Progenitor cell of endocrine pancreas (in vitro differentiated cells): ENCODE measurements around the gene CORO1C. TPM values are rescaled to one million over a fixed set of nuclear protein-coding genes. Genes with fewer than 3 reads are reported as not detected.

Experiments
- DNase-seq: peaks from one replicate; pipeline ENCODE4 v3.0.0; 2021; ENCODE audit warnings: low spot score; ENCODE audit not compliant: unreplicated experiment
- H3K27ac Mint-ChIP-seq: 2 replicates; pipeline ENCODE4 v1.8.0; 2021; ENCODE audit warnings: mild to moderate bottlenecking, moderate library complexity, mixed read lengths
- H3K27me3 Mint-ChIP-seq: 2 replicates; pipeline ENCODE4 v1.8.0; 2021; ENCODE audit warnings: mixed read lengths
- H3K36me3 Mint-ChIP-seq: 2 replicates; pipeline ENCODE4 v1.8.0; 2022; ENCODE audit warnings: mixed read lengths; ENCODE audit not compliant: insufficient read depth
- H3K4me1 Mint-ChIP-seq: 2 replicates; pipeline ENCODE4 v1.8.0; 2021; ENCODE audit warnings: low read depth, mixed read lengths
- H3K4me3 Mint-ChIP-seq: 2 replicates; pipeline ENCODE4 v1.8.0; 2021; ENCODE audit warnings: low read depth, mild to moderate bottlenecking, moderate library complexity, mixed read lengths
- H3K9me3 Mint-ChIP-seq: 2 replicates; pipeline ENCODE4 v1.8.0; 2021; ENCODE audit warnings: low read depth, mixed read lengths
- total RNA-seq: library from RNA; stranded (reverse); gene quantifications from 2 replicates; pipeline ENCODE4 v1.2.1, GENCODE V29; 2021
- TF ChIP-seq, protein P1 (sequence below): fragments of 200-600 bp; sonication (generic); IDR thresholded peaks from one replicate; pipeline ENCODE4 v1.5.0; 2021; ENCODE audit warnings: antibody characterized with exemption, mild to moderate bottlenecking; ENCODE audit not compliant: unreplicated experiment

Gene CORO1C
- total RNA-seq, 1 donor from 2014 or later = 68.3 TPM

DNA sequence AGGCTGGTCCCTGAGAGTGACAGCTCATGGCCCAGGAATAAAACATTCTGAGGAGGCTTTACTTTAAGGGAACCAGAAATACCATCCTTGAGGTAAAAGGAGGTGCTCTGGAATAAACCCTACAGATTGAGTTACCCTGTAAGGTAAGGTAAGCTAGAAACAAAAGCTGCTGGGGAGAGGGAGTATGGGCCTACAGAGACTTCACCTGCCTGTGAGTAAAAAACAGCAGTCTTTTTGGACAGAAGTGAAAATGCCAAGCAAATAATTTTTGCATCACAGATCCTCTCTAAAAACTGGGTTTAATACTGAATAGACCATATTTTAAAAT is 41.2 kb downstream of the CORO1C start:
- TF ChIP-seq, protein P1, sequence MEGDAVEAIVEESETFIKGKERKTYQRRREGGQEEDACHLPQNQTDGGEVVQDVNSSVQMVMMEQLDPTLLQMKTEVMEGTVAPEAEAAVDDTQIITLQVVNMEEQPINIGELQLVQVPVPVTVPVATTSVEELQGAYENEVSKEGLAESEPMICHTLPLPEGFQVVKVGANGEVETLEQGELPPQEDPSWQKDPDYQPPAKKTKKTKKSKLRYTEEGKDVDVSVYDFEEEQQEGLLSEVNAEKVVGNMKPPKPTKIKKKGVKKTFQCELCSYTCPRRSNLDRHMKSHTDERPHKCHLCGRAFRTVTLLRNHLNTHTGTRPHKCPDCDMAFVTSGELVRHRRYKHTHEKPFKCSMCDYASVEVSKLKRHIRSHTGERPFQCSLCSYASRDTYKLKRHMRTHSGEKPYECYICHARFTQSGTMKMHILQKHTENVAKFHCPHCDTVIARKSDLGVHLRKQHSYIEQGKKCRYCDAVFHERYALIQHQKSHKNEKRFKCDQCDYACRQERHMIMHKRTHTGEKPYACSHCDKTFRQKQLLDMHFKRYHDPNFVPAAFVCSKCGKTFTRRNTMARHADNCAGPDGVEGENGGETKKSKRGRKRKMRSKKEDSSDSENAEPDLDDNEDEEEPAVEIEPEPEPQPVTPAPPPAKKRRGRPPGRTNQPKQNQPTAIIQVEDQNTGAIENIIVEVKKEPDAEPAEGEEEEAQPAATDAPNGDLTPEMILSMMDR = no peak
- peaks cover 35% of the 10 kb centered on the region for H3K4me1 Mint-ChIP-seq
- peak overlapping the region; percentile 89 for H3K27ac Mint-ChIP-seq
- peaks cover 5% of the 10 kb centered on the region for H3K36me3 Mint-ChIP-seq
- no peaks in the 10 kb centered on the region for H3K27me3 Mint-ChIP-seq
- H3K4me3 Mint-ChIP-seq = no peak overlapping the region
- no peaks in the 10 kb centered on the region for H3K9me3 Mint-ChIP-seq
- no peak for DNase-seq

DNA sequence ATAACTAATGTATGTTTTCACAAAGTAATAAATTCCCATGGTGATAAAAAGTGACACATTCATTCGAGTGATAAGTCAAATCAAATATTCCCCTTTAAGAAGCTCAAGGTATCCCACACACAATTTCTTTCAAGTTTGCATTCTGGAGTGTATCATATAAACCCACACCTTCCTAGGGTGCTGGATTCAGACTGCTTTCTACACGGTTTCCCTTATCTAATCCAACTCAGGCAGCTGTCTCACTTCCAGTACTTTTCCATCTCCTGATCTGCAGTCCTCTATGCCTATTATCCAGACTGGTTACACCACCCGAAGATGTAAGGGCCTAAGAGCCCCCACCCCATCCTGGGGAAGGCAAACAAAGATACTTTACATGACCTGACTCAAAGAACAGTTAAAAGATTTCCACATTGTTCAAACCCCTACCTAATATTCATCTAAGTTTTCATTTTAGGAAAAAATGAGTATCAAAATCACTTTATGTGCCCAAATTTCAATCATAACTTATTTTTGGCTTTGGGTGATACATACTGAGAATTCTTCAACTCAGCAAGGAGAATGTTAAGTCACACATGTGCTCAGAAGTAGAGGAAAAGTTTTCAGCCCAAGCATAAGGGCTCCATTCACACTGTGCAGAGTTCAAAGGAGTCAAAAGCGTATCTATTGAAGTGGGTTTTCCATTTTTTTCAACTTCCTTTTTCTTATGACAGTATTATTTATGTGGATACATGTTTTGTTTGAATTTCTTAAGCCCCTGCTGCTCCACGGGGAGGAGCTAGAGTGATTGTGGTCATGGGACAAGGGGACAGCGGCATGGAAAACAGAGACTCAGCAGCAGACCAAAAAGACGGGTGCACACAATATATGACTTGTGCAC is 41.8 kb downstream of the CORO1C start:
- Mint-ChIP-seq H3K36me3 (peaks cover 5% of the 10 kb centered on the region), H3K27ac (peak overlapping the region; percentile 89), H3K4me1 (peaks cover 35% of the 10 kb centered on the region), H3K27me3 (no peaks in the 10 kb centered on the region), H3K9me3 (no peaks in the 10 kb centered on the region), H3K4me3 (no peak overlapping the region)
- TF ChIP-seq, protein P1 = no peak
- no peak for DNase-seq

DNA sequence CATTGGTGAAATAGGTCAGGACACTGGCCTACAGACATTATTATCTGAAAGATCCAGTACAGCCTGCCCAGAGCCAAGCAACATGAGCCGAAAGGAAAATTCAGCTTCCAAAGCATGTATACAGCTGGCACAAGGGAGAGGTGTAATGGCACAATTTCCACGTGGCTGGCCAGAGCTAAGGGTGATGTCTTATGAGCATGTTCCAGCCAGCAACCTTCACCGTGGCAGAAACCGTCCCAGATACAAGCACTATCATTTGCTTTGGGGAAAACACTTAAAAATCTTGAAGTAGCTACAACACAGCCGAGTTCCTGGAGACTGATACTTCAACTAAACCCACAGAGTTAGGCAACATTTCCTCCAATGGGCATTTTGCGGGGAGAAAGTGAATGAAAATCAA is 44.5 kb downstream of the CORO1C start:
- TF ChIP-seq, protein P1 = no peak
- Mint-ChIP-seq H3K4me1 (peaks cover 33% of the 10 kb centered on the region), H3K9me3 (no peaks in the 10 kb centered on the region), H3K36me3 (peaks cover 3% of the 10 kb centered on the region), H3K27me3 (no peaks in the 10 kb centered on the region), H3K4me3 (no peak overlapping the region), H3K27ac (peak overlapping the region; percentile 56)
- DNase-seq = no peak

DNA sequence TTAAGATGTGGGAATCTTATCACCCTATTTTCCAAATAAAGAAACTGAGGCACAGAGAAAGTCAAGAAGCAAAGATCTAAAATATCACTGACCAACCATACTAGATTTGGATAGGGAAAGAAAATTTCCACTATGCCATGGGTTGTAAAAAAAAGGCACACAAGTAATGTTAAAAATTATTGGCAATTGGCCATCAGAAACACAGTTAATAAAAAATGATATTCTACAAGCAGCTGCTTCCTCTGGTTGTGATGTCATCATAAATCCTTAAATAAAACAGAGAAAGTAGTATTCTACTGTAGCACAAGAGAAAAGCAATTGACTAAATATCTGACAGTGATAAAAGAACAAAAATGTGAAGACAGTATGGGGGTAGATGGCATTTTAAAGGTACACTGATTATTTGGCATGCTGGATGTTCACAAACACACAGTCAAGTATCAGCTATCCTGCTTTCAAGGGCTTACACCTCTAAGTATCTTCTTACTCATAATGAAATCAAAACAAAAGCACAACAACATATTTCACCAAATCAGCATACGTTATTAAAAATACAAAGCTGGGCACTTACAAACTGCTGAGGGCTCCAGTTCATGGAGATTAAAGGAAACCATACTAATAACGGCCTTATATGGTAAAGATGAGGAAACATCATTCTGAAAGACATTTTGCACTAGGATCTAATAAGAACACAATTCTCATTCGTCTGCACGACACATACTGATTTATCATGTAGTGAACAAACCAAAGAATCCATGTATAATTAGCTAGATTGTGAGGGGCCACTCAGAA is 45.7 kb downstream of the CORO1C start:
- peaks cover 23% of the 10 kb centered on the region for H3K4me1 Mint-ChIP-seq

More for the DNA sequence above, 45.7 kb downstream of the CORO1C start:
- no peak overlapping the region for H3K27ac Mint-ChIP-seq
- DNase-seq = no peak
- no peaks in the 10 kb centered on the region for H3K9me3 Mint-ChIP-seq
- no peak overlapping the region for H3K4me3 Mint-ChIP-seq
- H3K27me3 Mint-ChIP-seq = no peaks in the 10 kb centered on the region
- TF ChIP-seq, protein P1 = no peak
- peaks cover 3% of the 10 kb centered on the region for H3K36me3 Mint-ChIP-seq
